PFSK-1 (cell line): ENCODE measurements around the gene MAMLD1.

Experiments
- FOXP2 ChIP-seq: optimal IDR thresholded peaks from 2 replicates; pipeline ENCODE3; 2011; ENCODE audit warnings: borderline replicate concordance, control low read depth, inconsistent platforms; ENCODE audit not compliant: insufficient read depth; ENCODE audit errors: extremely low read length, extremely low read depth
- POLR2AphosphoS5 ChIP-seq: IDR thresholded peaks from 2 replicates; pipeline ENCODE4 v1.6.1; 2012; ENCODE audit warnings: low read depth, mild to moderate bottlenecking, control low read depth, low read length, moderate library complexity
- SIN3A ChIP-seq: IDR thresholded peaks from 2 replicates; pipeline ENCODE4 v1.6.1; 2012; ENCODE audit warnings: mild to moderate bottlenecking, low read length, moderate library complexity, borderline replicate concordance; ENCODE audit not compliant: insufficient read depth
- TAF1 ChIP-seq: IDR thresholded peaks from 2 replicates; pipeline ENCODE4 v1.6.1; 2012; ENCODE audit warnings: low read length, control low read depth, borderline replicate concordance; ENCODE audit not compliant: insufficient read depth
- TF ChIP-seq, protein P1 (sequence below), 2 experiments: IDR thresholded peaks; 2 replicates each; pipeline versions ENCODE4 v1.6.1 to v1.8.0; 2011 to 2012; ENCODE audit warnings: low read depth in 2 of 2, low read length in 2 of 2, control low read depth in 1 of 2, inconsistent platforms in 1 of 2, mild to moderate bottlenecking in 1 of 2, moderate library complexity in 1 of 2; ENCODE audit not compliant: insufficient read depth in 1 of 2

The MAMLD1 gene

DNA sequence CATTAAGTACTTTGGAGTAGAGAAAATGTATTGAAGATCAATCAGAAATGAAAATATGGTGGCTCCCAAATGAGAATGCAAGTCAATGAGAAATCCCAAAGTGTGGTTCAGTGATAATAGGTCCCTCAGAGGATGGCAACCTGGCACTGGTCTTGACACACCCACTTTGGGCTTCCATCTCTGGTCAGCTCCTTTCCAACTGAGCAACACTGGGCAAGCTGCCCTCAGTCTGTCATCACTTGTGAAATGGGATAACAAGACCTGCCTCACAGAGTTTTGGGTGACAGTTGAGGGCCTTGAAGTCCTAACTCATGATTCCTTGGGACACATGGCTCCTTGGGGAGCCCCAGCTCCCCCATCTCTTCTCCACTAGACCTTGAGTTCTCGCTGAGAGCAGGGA is 29.0 kb upstream of the MAMLD1 start:
- no peak for TF ChIP-seq POLR2AphosphoS5
- TF ChIP-seq FOXP2, result no peak
- no peak for TF ChIP-seq TAF1
- TF ChIP-seq, protein P1, sequence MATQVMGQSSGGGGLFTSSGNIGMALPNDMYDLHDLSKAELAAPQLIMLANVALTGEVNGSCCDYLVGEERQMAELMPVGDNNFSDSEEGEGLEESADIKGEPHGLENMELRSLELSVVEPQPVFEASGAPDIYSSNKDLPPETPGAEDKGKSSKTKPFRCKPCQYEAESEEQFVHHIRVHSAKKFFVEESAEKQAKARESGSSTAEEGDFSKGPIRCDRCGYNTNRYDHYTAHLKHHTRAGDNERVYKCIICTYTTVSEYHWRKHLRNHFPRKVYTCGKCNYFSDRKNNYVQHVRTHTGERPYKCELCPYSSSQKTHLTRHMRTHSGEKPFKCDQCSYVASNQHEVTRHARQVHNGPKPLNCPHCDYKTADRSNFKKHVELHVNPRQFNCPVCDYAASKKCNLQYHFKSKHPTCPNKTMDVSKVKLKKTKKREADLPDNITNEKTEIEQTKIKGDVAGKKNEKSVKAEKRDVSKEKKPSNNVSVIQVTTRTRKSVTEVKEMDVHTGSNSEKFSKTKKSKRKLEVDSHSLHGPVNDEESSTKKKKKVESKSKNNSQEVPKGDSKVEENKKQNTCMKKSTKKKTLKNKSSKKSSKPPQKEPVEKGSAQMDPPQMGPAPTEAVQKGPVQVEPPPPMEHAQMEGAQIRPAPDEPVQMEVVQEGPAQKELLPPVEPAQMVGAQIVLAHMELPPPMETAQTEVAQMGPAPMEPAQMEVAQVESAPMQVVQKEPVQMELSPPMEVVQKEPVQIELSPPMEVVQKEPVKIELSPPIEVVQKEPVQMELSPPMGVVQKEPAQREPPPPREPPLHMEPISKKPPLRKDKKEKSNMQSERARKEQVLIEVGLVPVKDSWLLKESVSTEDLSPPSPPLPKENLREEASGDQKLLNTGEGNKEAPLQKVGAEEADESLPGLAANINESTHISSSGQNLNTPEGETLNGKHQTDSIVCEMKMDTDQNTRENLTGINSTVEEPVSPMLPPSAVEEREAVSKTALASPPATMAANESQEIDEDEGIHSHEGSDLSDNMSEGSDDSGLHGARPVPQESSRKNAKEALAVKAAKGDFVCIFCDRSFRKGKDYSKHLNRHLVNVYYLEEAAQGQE (IDR thresholded peaks at IDR 0.05; ENCODE audit: insufficient read depth in 1 of 2, low read depth in 2 of 2, low read length in 2 of 2), result no peak
- no peak for TF ChIP-seq SIN3A

DNA sequence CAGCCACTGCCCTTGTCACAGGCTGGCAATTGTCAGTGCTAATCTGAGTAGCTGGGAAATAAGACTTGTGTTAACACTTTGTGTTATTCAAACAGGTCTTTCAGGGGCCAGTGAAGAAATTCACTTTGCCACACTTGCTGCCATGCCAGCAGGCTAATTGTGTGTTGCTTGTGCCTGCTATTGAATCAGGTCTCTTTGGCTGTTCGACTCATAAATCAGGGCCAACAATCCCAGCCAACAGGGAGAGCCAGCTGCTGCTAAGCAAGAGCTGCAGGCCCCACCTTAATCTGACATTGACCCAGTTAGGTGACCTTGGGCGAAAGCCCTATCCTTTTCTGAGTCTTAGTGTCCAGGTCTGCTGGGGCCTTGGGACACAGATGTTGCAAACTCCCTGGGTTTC is 28.1 kb upstream of the MAMLD1 start:
- TF ChIP-seq, protein P1 (IDR thresholded peaks at IDR 0.05; ENCODE audit: insufficient read depth in 1 of 2, low read depth in 2 of 2, low read length in 2 of 2), result no peak
- TF ChIP-seq FOXP2 (no peak), SIN3A (no peak), TAF1 (no peak), POLR2AphosphoS5 (no peak)

GRCh38 chrX:150337026-150337425 is 26.1 kb upstream of the MAMLD1 start:
- no peak for TF ChIP-seq POLR2AphosphoS5
- no peak for TF ChIP-seq SIN3A
- no peak for TF ChIP-seq FOXP2
- TF ChIP-seq TAF1, result no peak
- TF ChIP-seq, protein P1 (IDR thresholded peaks at IDR 0.05; ENCODE audit: insufficient read depth in 1 of 2, low read depth in 2 of 2, low read length in 2 of 2), result no peak

DNA sequence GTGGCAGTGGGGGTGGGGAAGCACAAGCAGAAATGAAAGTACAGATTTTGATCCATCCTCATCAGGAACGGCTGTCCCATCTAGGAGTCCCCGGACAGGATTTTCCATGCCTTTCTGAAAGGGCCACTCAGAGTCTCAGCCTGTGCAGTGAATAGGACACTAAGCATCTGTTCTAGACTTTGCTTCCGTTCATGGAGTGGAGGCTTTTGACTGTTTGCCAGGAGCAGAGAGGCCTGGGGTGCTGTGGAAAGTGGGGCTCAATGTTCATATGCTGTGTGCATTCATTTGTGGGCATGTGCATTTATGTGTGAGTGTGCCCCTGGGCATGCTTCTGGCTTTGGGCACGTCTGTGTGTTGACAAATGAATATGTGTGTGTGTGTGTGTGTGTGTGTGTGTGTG is 25.6 kb upstream of the MAMLD1 start:
- no peak for TF ChIP-seq TAF1
- TF ChIP-seq, protein P1 (IDR thresholded peaks at IDR 0.05; ENCODE audit: insufficient read depth in 1 of 2, low read depth in 2 of 2, low read length in 2 of 2), result no peak
- no peak for TF ChIP-seq FOXP2
- TF ChIP-seq POLR2AphosphoS5, result no peak
- TF ChIP-seq SIN3A, result no peak

- no peak for TF ChIP-seq FOXP2
- TF ChIP-seq TAF1, result no peak
- TF ChIP-seq SIN3A, result no peak
- TF ChIP-seq, protein P1 (IDR thresholded peaks at IDR 0.05; ENCODE audit: insufficient read depth in 1 of 2, low read depth in 2 of 2, low read length in 2 of 2), result no peak
Observed at GRCh38 chrX:150338615-150339014, 24.5 kb upstream of the MAMLD1 start.
